NCI-H1105 treated with DMSO at 0.1 percent for 48 hours (cell line): ENCODE data around the gene SMIM29.
A peak's percentile ranks its signal among the peaks of the same experiment; 100 is the strongest.

Experiments
- DNase-seq: peaks from one replicate; lab custom pipeline; 2025; lab: John Stamatoyannopoulos, UW

SMIM29 gene

DNA sequence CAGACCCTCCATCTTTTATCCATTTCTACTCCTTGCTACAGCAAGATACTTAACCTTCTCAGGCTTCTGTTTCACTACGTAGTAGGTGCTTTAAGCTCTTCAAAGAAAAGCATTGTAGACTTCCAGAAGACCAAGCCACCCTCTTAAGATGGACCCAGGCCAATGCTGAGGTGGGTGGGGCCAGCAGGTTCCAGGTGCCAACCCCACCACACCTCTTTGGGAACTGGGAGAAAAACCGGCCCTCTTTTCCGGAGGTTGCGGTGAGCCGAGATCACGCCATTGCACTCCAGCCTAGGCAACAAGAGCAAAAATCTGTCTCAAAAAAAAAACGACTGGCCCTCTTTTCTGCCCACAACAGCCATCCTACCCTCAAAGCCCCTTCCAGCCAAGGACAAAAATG is 22.7 kb downstream of the SMIM29 start:
- no peak for DNase-seq

DNA sequence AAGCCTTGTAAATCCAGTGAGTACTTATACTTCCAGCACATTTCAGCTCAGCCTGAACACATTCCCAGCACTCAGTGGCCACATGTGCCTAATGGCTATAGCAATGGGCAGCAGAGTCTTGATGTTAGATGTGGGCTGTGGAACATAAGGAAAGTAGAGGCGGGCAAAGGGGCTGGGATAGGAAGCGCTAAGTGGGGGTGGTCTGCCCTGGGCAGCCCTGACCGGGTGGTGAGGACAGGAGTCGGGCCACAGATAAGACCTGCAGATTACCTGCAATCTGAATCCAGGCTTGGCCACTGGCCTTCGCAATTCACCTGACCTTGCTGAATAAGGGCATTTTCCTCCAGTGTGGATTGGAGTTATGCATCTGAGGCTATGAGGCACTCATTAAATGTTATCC is 23.3 kb downstream of the SMIM29 start:
- no peak for DNase-seq

DNA sequence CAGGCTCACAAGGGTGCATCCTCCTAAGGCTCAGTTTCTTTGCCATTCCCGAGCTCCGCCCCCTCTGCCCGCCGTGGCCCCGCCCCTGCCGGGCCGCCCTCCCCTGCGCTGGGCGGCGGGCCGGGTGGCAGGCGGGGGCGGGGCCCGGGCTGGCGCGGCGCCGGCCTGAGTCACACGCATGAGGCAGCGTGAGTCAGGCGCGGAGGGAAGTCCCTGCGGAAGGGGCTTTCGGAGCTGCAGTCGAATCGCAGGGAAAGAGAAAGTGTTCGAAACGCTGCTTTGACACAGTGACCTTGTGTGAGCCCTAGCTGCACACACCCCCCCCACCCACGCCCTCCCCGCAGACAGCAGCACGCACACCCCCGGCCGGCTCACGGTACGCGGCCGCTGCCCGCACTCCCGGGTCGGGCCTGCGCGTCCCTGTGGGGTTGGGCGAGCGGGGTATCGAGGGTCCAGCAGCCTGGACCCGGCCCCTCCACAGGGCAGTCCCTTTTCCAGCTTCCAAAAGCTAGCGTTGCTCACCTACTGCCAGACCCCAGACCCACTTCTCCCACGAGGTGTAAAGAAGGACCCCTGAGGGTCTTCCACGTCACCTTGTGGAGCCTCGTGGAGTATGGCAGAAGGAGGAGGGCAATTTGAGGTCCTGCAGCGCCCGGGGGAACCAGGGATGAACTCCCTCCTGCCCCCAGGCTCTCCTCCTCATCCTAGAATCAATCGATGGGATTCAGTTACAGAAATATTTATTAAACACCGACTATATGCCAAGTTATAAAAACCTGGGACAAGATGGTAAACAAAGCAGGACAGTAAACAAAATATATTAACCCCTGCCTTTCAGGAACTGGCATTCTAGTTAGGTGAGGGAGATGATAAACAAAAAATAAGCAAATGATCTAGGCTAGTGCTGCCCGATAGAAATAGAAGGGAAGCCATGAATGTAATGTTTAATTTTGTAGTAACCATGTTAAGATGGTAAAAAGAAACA is 24.6 kb downstream of the SMIM29 start:
- peak; percentile 80 for DNase-seq

DNA sequence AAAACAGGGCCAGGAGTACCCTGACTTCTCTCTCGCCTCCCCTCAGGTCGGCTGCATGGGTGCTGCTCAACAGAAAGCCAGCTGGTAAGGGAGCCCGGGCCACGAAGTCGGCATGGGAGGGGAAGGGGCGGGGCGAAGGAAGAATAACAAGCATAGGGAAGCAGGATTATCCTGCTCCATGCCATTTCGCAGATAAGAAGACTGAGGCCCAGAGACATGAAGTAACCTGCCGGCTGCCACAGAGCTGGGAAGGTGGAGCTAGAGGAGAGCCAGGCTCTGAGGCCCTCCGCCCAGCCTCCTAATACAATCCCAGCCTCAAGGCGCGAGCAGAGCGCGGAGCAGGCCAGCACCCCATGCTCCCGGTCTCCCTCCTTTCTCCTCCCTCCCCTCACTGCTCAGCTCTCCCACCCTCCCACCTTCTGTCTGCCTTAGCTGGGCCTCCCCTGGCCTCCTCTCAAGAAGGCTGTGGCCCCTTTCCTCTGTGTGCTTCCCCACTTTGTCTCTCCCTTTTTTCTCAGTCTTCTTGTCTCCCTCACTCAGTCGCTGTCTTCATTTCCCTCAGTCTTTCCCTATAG is 25.3 kb downstream of the SMIM29 start:
- no peak for DNase-seq

DNA sequence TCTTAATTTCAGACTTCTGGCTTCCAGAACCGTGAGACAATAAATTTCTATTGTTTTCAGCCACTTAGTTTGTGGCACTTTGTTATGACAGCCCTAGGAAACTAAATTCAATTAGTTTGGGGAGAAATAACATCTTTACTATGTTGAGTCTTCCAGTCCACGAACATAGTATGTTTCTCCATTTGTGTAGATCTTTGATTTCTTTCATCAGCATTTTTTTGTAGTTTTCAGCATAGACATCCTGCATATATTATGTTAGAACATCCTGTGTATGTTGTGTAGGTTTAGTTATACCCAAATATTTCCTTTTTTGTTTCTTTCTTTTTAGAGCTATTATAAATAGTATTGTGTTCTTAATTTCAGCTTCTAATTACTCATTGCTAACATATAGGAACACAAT is 30.1 kb downstream of the SMIM29 start:
- DNase-seq = no peak

DNA sequence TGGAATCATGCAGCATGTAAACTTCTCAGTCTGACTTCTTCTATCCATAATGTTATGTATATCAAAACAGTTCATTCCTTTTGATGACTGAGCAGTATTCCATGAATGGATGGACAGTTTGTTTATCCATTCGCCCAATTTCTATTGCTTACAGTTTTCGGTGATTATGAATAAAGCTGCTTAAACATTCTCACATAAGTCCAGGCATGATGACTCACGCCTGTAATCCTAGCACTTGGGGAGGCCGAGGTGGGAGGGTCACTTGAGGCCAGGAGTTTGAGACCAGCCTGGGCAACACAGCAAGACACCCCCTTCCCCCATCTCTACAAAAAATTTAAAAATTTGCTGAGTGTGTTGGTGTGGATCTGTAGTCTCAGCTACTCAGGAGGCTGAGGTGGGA is 35.0 kb downstream of the SMIM29 start:
- no peak for DNase-seq

DNA sequence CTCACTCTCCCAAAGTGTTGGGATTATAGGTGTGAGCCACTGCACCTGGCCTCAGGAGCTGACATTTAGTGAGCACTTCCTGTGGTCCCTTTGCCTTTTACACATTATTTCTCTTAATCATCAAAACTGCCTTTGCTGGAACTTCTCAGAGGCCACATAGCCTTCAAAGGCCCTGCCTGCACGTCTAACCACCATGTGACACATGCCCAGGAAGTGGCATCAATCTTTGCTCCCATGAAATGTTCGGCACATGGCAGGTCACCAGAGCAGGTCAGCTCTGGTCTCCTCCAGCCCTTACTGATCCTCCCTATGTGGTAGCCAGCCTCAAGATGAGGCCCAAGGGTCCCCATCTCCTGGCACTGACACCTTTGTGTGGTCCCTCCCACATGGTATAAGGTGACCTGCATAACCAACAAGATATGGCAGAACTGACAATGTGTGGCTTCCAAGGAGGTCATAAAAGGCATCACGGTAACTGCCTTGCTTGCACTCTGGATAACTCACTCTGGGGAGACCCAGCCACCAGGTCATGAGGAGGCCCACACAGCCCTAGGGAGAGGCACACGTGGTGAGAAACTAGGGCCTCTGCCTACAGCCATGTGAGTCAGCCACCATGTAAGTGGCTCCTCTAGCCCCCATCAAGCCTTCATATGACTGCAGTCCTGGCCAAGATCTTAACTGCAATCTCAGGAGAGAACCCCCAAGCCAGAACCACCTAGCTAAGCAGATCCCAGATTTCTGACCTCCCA is 40.9 kb downstream of the SMIM29 start:
- DNase-seq = no peak

DNA sequence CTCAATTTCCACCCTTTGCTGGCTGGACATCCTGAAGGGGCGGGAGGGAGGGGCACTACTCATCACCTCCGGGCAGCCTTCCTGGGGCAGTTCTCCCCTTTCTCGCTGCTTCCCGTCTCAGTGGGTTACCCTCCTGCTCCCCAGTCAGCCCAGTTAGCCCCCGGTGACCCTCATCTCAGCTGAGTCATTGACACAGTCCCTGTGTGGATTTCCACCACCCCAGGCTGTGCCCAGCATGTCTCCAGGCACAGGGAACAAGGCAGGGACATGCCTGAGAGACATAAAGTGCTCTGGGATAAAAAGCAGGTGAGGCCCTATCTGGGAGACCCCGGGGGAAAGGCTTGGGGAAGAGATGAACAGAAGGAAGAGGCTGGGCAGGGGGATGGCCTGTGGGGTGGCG is 42.1 kb downstream of the SMIM29 start:
- DNase-seq = no peak

DNA sequence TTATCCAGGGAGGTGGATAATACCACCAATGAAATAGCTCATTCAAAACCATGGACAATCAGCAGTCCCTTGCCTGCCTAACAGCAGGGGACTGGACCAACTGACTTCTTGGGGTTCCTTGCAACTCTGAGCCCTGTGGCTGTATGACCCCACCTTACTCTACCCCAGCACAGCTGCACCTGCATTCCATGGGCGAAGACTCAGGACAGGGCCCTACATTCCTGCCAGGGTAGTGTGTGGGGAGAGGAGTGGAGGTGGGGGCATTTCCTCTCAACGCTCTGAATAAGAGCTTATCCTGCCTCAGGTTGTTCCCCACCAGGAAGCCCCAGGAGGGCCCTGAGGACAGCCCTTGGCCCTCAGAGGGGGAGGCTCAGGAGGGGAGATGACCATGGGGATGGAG is 42.9 kb downstream of the SMIM29 start:
- no peak for DNase-seq

DNA sequence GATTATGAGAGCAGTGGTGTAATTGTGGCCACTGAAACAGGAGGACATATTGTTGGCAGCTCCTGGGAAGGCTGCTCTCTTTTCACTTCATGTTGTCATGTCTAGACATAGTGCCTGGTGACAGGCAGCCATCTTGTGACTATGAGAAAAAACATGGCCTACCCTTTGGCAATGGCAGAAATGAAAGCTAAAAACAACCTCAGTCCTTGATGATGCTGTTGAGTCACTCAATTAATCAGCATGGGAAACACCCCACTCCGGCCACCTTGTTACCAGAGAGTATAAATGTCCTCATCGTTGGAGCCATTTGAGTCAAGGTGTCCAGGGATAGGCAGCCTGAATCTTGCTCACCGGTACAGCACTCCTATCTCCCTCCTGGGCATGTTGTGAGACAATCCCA is 43.3 kb downstream of the SMIM29 start:
- no peak for DNase-seq

DNA sequence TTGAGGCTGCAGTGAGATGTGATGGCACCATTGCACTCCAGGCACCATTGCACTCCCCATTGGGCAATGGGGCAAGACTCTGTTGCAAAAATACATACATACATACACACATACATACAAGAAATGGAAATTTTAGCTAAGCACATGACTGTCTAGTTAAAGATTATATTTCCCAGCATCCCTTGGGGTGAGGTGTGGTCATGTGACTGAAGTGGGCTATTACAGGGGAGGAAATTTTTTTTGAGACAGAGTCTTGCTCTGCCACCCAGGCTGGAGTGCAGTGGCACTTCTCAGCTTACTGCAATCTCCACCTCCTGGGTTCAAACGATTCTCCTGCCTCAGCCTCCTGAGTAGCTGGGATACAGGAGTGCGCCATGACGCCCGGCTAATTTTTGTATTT is 44.1 kb downstream of the SMIM29 start:
- DNase-seq = no peak

DNA sequence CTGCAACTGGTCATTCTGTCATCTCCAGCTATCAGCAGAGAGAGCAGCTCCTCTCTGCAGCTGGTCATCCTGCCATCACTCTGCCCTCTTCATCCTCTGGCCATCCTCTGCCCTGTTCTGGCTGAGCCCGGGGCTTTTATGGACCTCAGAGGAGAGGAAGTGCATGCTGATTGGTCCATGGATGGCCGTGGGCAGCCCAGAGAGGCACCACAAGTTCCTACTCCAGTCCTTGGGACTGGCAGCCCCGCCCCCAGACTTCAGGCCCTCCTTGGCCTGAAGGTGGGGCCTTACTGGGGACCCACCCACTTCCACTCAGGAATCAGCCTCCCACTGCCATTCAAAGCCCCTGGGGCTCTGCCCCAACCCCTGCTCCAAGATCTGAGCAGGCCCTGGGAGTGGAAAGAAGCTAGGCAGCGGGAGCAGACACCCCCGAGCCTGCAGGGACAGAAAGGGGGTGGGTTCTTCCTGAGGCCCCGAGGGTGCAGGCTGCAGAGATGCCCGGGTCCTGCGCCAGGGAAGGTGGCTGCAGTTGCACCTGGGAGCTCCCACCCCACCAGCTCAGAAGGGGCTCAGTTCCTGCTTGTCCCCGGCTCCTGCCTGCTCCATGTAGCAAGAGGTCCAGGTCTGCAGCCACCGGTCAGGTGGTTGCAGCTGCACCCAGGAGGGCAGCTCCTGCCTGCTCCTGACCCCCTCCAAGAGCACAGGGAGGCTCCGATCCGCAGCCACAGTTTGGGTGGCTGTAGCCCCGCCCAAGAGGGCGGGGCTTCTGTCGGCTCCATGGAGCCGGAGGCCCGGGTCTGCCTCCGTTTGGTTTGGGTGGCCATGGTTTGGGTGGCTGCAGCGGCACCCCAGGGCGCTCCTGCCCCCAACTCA is 46.2 kb downstream of the SMIM29 start:
- no peak for DNase-seq

DNA sequence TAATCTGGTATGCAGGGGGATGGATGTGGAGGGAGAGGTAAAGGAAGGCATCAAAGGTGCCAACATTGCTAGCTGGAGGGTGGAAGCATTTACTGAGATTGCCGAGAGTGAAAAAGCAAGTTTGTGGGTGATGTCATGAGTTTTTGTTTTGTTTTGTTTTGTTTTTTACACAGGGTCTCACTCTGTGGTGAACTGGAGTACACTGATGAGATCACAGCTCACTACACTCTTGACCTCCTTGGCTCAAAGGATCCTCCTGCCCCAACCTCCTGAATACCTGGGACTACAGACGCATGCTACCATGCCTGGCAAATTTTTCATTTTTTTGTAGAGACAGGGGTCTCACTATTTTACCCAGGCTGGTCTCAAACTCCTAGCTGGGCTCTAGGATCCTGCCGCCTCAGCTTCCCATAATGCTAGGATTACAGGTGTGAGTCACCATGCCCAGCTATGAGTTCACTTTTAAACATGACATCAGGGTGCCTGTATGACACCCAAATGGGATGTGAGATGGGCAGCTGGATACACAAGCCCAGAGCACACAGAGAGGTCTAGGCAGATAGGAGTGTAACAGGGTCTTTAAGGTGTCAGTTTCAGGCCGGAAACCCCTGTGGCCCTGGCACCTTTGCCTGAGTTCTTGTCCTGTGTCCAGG is 47.2 kb downstream of the SMIM29 start:
- DNase-seq = no peak

DNA sequence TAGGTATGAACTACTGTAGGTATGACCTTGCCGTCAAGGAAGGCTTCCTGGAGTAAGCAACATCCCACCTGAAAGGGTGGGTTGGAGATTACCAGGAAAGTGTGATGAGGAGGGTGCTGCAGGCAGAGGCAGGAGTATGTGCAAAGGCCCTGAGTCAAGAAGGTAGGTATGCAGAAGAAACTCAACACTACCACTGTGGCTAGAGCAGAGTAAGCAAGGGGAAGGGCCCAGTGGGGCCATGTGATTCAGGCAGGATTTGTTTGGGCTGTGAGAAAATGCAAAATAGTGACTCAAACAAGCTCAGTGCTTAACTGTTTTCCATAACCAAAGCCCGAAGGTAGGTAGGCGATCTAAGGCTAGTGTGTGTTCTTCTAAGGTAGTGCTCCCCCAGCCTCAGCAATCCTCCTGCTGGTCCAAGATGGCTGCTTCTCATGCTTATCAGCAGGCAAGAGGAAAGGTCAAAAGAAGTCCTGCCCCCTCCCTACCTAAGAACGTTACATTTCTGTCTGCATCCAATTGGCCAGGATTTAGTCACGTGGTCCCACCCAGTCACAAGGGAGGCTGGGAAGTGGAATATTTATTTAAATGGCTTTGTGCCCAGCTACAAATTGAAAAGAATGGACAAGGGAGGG is 48.4 kb downstream of the SMIM29 start:
- DNase-seq = no peak

DNA sequence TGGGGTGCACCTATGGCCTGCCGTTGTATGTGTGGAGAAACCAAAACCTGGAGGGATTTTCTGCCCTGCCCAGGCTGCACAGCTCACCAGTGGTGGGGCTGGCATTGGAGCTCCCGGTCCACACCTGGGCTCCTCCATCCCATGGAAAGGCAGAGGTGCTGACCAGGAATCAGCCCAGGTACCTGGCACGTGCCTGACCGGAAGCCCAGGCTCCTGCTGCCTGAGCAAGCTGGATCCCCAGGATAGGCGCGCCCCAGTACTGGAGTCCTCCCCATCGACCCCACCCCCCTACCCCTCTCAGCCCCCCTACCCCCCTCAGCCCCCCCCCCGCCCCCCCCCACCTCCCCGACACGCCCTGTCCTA is 52.0 kb downstream of the SMIM29 start:
- no peak for DNase-seq
